T-cell (primary cell): ENCODE data around the gene UGT1A7. TPM values are rescaled to one million over a fixed set of nuclear protein-coding genes. Genes with fewer than 3 reads are reported as not detected.
"Not testable (repeated sequence)": the region's sequence is repeated elsewhere in the genome, so short reads cannot be mapped to it uniquely, and the experiment has no call there.

Experiments used
- ATAC-seq, 4 experiments: fragments of 200-7000 bp in 3 of 4; fragments of 150-1000 bp in 1 of 4; cut with Tn5 transposase; replicated peaks in 1 of 4; 1 replicate in 3 of 4; 2 replicates in 1 of 4; pipeline ENCODE4 v1.10.0; 2021; ENCODE audit warnings: moderate library complexity in 3 of 4, mild to moderate bottlenecking in 2 of 4, moderate number of reproducible peaks in 1 of 4
- CTCF ChIA-PET, 2 donors: fragments of 300-600 bp; sonication (Branson Sonifier 250); formaldehyde crosslinking; loops; one replicate each; lab custom pipeline; 2022; ENCODE audit warnings: antibody characterized with exemption in 2 of 2; lab: Charles Lee
- POLR2A ChIA-PET, 2 donors: fragments of 300-600 bp; sonication (Branson Sonifier 250); formaldehyde crosslinking; loops; one replicate each; lab custom pipeline; 2022; ENCODE audit warnings: antibody characterized with exemption in 2 of 2; lab: Charles Lee
- DNase-seq, 35 experiments: peaks; one replicate each; pipeline versions ENCODE4 v3.0.0 to v3.0.0-alpha.2; 2013 to 2023
- H3K27ac ChIP-seq: one replicate; pipeline ENCODE4 v1.5.1; 2013; ENCODE audit warnings: low read length
- H3K27me3 ChIP-seq, 2 experiments: replicated peaks in 1 of 2; 1 replicate in 1 of 2; 2 replicates in 1 of 2; pipeline versions ENCODE4 v1.6.1 to v1.7.0; 2013; ENCODE audit warnings: low read length in 1 of 2, mixed read lengths in 1 of 2; ENCODE audit not compliant: control insufficient read depth in 2 of 2, insufficient read depth in 2 of 2; ENCODE audit errors: extremely low read depth in 1 of 2
- H3K36me3 ChIP-seq, 2 donors: 1 replicate in 1 of 2; 2 replicates in 1 of 2; pipeline versions ENCODE4 v1.6.1 to v1.7.0; 2013; ENCODE audit warnings: low read length in 1 of 2; ENCODE audit not compliant: control insufficient read depth in 2 of 2, insufficient read depth in 1 of 2; ENCODE audit errors: extremely low read depth in 1 of 2
- H3K4me1 ChIP-seq, 2 experiments: 1 replicate in 1 of 2; 2 replicates in 1 of 2; pipeline versions ENCODE4 v1.6.1 to v1.7.0; 2013; ENCODE audit warnings: low read length in 2 of 2, mixed read lengths in 1 of 2; ENCODE audit not compliant: insufficient read depth in 2 of 2, control insufficient read depth in 1 of 2; ENCODE audit errors: extremely low read depth in 1 of 2
- H3K4me3 ChIP-seq, 2 donors: 1 replicate in 1 of 2; 2 replicates in 1 of 2; pipeline versions ENCODE4 v1.5.1 to v1.7.0; 2013; ENCODE audit warnings: mild to moderate bottlenecking in 2 of 2, low read length in 1 of 2, moderate library complexity in 1 of 2; ENCODE audit not compliant: control insufficient read depth in 1 of 2; ENCODE audit errors: extremely low read depth in 1 of 2
- H3K9me3 ChIP-seq: 2 replicates; pipeline ENCODE4 v1.7.0; 2013
- H3K27ac Mint-ChIP-seq, 2 donors: one replicate each; pipeline ENCODE4 v1.8.0; 2020 to 2021; ENCODE audit warnings: mild to moderate bottlenecking in 2 of 2, mixed read lengths in 2 of 2
- H3K27me3 Mint-ChIP-seq, 2 donors: one replicate each; pipeline ENCODE4 v1.8.0; 2021 to 2022; ENCODE audit warnings: mixed read lengths in 2 of 2
- H3K36me3 Mint-ChIP-seq: one replicate; pipeline ENCODE4 v1.8.0; 2021; ENCODE audit warnings: mixed read lengths
- H3K4me1 Mint-ChIP-seq, 3 donors: one replicate each; pipeline ENCODE4 v1.8.0; 2020 to 2022; ENCODE audit warnings: mixed read lengths in 3 of 3, mild to moderate bottlenecking in 1 of 3
- H3K4me3 Mint-ChIP-seq, 3 donors: one replicate each; pipeline ENCODE4 v1.8.0; 2020 to 2022; ENCODE audit warnings: mild to moderate bottlenecking in 3 of 3, mixed read lengths in 3 of 3, moderate library complexity in 3 of 3
- H3K9me3 Mint-ChIP-seq, 3 donors: one replicate each; pipeline ENCODE4 v1.8.0; 2020 to 2022; ENCODE audit warnings: mixed read lengths in 3 of 3
- WGBS: methylation state at CpG from one replicate; pipeline ENCODE4 v1.1.5; 2013; ENCODE audit warnings: missing lambda C conversion rate; ENCODE audit not compliant: insufficient coverage; 5-methylcytosine and 5-hydroxymethylcytosine counted together
- total RNA-seq, 35 experiments: library from RNA in 6 of 35; stranded (reverse) in 6 of 35; fragments of 120-200 nt in 1 of 35; gene quantifications; one replicate each; pipeline versions ENCODE4 v1.2.1 to v1.2.4 and lab custom pipeline; 2013 to 2026

The UGT1A7 gene
- total RNA-seq (under 1 TPM in 1 of 5 donors, not detected in 4; 0.10 TPM), total RNA-seq (lab: John Stamatoyannopoulos, UW) (0 reads per million in 29 experiments)
- total RNA-seq (2013): not detected

DNA sequence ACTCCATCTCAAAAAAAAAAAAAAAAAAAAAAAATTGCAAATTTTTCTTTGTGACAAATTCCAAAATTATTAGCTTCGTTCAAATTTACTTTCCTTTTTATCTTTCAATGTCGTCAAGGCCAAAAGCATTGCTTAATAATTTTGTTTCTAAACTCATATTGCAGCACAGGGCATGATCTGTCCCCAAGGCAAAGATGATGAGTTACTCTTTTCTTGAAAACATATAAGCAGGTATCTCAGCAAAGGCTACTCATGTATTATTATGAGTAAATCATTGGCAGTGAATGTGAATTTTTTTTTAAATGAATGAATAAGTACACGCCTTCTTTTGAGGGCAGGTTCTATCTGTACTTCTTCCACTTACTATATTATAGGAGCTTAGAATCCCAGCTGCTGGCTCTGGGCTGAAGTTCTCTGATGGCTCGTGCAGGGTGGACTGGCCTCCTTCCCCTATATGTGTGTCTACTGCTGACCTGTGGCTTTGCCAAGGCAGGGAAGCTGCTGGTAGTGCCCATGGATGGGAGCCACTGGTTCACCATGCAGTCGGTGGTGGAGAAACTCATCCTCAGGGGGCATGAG, at the start of gene UGT1A7:
Gene UGT1A7, plus strand, starts transcription at position 381 of the 579 bp plus-strand sequence. Its CDS starts 37 bp downstream, at position 418.
- peaks cover 0 to 2% of the 10 kb centered on the region in 2 experiments for H3K27me3 ChIP-seq
- H3K9me3 Mint-ChIP-seq: no peaks in the 10 kb centered on the region
- no peaks in the 10 kb centered on the region for H3K36me3 ChIP-seq
- no peaks in the 10 kb centered on the region for H3K4me1 ChIP-seq
- ATAC-seq: no peak
- no peak within 1 kb of the TSS for H3K4me3 ChIP-seq
- no peak within 1 kb of the TSS for H3K27ac Mint-ChIP-seq
- CTCF ChIA-PET: interaction anchor here in 1 of 2 donors (0.6 kb wide), 1 partner anchor 33 kb away, joined by 5 read pairs; no protein-coding TSS in a partner anchor
- H3K4me1 Mint-ChIP-seq: no peaks in the 10 kb centered on the region
- POLR2A ChIA-PET: interaction anchor here in 1 of 2 donors (0.6 kb wide), 1 partner anchor 456 kb away, joined by 4 read pairs; no protein-coding TSS in a partner anchor
- DNase-seq: no peak
- no peak within 1 kb of the TSS for H3K4me3 Mint-ChIP-seq
- no peak within 1 kb of the TSS for H3K27ac ChIP-seq
- no CpG with 5 or more reads among the region's 5 CpGs for WGBS
- H3K36me3 Mint-ChIP-seq: no peaks in the 10 kb centered on the region
- H3K9me3 ChIP-seq: no peaks in the 10 kb centered on the region
- H3K27me3 Mint-ChIP-seq: peaks cover 12 to 24% of the 10 kb centered on the region in 2 donors

DNA sequence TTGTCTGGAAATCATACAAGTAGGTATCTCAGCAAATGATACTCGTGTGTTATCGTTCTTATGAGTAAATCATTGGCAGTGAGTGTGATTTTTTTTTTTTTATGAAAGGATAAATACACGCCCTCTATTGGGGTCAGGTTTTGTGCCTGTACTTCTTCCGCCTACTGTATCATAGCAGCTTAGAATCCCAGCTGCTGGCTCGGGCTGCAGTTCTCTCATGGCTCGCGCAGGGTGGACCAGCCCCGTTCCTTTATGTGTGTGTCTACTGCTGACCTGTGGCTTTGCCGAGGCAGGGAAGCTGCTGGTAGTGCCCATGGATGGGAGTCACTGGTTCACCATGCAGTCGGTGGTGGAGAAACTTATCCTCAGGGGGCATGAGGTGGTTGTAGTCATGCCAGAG, 45.4 kb upstream of the UGT1A7 start, which contains the start of gene UGT1A10:
Gene UGT1A10, plus strand, starts transcription at position 143 of the 400 bp plus-strand sequence. Its CDS starts 75 bp downstream, at position 218.
- peaks cover 8 to 13% (median 9%) of the 10 kb centered on the region in 3 donors for H3K4me1 Mint-ChIP-seq
- H3K27me3 ChIP-seq, ATAC-seq, H3K4me3 Mint-ChIP-seq, H3K36me3 ChIP-seq, H3K36me3 Mint-ChIP-seq, CTCF ChIA-PET, POLR2A ChIA-PET, H3K4me1 ChIP-seq, H3K9me3 ChIP-seq, H3K4me3 ChIP-seq, H3K27ac ChIP-seq, DNase-seq, H3K27ac Mint-ChIP-seq, H3K9me3 Mint-ChIP-seq: not testable (repeated sequence)
- 86% methylated on average over 3 of the region's 10 CpGs for WGBS
- peaks cover 49 to 51% of the 10 kb centered on the region in 2 donors for H3K27me3 Mint-ChIP-seq

DNA sequence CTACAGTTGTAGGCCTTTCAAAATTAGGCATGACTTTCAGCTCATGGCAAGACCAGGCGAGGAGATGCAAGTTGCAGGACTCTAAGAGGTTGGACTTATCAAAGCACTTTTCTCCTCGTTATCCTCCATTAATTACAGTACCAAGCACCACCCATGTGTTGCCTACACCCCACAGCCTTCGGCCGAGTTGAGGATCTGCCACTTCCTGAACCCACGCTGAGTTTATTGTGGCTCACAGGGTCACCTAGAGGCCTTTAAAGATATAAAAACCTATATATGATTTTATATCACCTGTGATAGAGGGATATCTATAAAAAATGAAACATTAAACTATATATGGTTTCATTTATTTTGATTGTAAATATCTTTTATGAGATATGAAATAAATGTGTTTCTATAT, 42.9 kb upstream of the UGT1A7 start:
- Mint-ChIP-seq H3K4me3 (no peak overlapping the region), H3K9me3 (peaks cover 0 to 8% (median 4%) of the 10 kb centered on the region in 3 donors)

DNA sequence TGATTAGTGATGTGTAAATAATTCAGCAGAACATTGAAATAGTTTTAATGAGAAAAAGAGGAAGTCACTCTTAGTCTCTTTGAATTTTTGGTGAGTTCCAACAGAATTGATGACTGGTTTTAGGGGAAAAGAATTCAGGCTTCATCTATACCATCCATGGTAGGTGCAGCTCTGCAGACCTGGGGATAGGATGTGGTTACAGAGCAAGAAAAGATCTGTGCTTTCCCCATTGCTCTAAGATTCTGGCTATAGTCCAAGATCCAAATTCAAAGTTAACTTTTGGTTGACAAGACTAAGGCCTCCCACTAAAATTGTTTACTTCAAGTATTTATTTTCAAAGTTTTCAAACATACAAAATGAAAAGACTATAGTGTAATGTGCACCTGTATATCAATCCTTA, 41.8 kb upstream of the UGT1A7 start:
- Histone ChIP-seq H3K4me1 (no peaks in the 10 kb centered on the region), H3K27ac (no peak overlapping the region), H3K27me3 (peaks cover 2 to 14% of the 10 kb centered on the region in 2 experiments), H3K9me3 (no peaks in the 10 kb centered on the region), H3K36me3 (no peaks in the 10 kb centered on the region), H3K4me3 (no peak overlapping the region)
- H3K4me1 Mint-ChIP-seq: peaks cover 8 to 13% (median 9%) of the 10 kb centered on the region in 3 donors
- H3K4me3 Mint-ChIP-seq: no peak overlapping the region
- peaks cover 21 to 25% of the 10 kb centered on the region in 2 donors for H3K27me3 Mint-ChIP-seq
- CTCF ChIA-PET: no interaction called here
- DNase-seq (peak in 1 of 35 experiments; percentile 18), ATAC-seq (peak in 1 of 4 experiments; percentile 62)
- no peaks in the 10 kb centered on the region for H3K36me3 Mint-ChIP-seq
- POLR2A ChIA-PET: interaction anchor here in 1 of 2 donors (0.5 kb wide), 1 partner anchor 22 kb away, joined by 3 read pairs; no protein-coding TSS in a partner anchor
- H3K9me3 Mint-ChIP-seq: peaks cover 0 to 8% (median 4%) of the 10 kb centered on the region in 3 donors
- H3K27ac Mint-ChIP-seq: no peak overlapping the region

More for the DNA sequence above, 42.9 kb upstream of the UGT1A7 start:
- DNase-seq (no peak), ATAC-seq (no peak)
- Mint-ChIP-seq H3K27ac (no peak overlapping the region), H3K27me3 (peaks cover 29% of the 10 kb centered on the region in 2 donors), H3K4me1 (peaks cover 8 to 13% (median 9%) of the 10 kb centered on the region in 3 donors), H3K36me3 (no peaks in the 10 kb centered on the region)
- Histone ChIP-seq H3K27ac (no peak overlapping the region), H3K4me3 (no peak overlapping the region), H3K9me3 (no peaks in the 10 kb centered on the region), H3K4me1 (no peaks in the 10 kb centered on the region), H3K36me3 (no peaks in the 10 kb centered on the region), H3K27me3 (peaks cover 2 to 11% of the 10 kb centered on the region in 2 experiments)
- 80% methylated on average over 1 of the region's 5 CpGs for WGBS
- CTCF ChIA-PET: no interaction called here
- POLR2A ChIA-PET: no interaction called here

DNA sequence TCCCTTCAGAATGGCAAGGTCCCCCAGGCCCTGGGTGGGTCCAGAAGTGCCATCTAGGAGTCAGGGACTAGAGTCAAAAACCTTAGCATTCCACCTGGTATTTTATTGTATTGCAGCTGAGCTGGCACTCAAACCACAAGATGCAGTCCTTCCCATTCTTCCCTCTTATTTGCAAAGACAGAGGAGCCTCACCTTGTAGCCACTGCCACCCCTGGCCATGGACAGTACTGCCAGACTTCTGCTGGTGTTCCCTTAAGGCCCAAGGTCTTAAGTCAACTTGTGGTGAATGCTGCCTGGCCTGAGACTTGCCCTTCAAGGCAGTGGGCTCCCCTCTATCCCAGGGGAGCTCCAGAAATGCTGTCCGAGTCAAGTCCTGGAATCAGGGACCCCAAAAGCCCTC, 38.6 kb upstream of the UGT1A7 start:
- Mint-ChIP-seq H3K27me3 (peaks cover 9 to 13% of the 10 kb centered on the region in 2 donors), H3K36me3 (peaks cover 5% of the 10 kb centered on the region), H3K4me3 (no peak overlapping the region), H3K9me3 (peaks cover 10 to 22% (median 12%) of the 10 kb centered on the region in 3 donors), H3K4me1 (peaks cover 8 to 13% (median 9%) of the 10 kb centered on the region in 3 donors), H3K27ac (no peak overlapping the region)
- Histone ChIP-seq H3K27ac (no peak overlapping the region), H3K27me3 (peaks cover 0 to 21% of the 10 kb centered on the region in 2 experiments), H3K4me1 (no peaks in the 10 kb centered on the region), H3K9me3 (no peaks in the 10 kb centered on the region), H3K36me3 (no peaks in the 10 kb centered on the region), H3K4me3 (no peak overlapping the region)
- DNase-seq (no peak), ATAC-seq (no peak)
- ChIA-PET CTCF (no interaction called here), POLR2A (no interaction called here)
- 100% methylated on average over 1 of the region's 1 CpG for WGBS

DNA sequence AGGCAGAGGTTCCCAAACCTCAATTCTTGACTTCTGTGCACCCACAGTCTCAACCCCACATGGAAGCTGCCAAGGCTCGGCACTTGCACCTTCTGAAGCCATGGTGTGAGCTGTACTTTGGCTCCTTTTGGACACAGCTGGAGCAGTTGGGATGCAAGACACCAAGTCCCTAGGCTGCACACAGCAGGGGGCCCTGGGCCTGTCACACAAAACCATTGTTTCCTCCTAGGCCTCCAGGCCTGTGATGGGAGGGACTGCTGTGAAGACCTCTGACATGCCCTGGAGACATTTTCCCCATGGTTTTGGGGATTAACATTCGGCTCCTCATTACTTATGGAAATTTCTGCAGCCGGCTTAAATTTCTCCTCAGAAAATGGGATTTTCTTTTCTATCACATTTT, 35.7 kb upstream of the UGT1A7 start:
- Mint-ChIP-seq H3K9me3 (peaks cover 10 to 22% (median 12%) of the 10 kb centered on the region in 3 donors), H3K27me3 (peaks cover 10 to 13% of the 10 kb centered on the region in 2 donors)
- H3K4me1 Mint-ChIP-seq, CTCF ChIA-PET, H3K4me3 Mint-ChIP-seq, H3K27ac ChIP-seq, POLR2A ChIA-PET, H3K36me3 Mint-ChIP-seq, DNase-seq, H3K27ac Mint-ChIP-seq, H3K36me3 ChIP-seq, ATAC-seq, H3K9me3 ChIP-seq, H3K4me3 ChIP-seq, H3K4me1 ChIP-seq: not testable (repeated sequence)
- WGBS: 85% methylated on average over 3 of the region's 3 CpGs
- peaks cover 0 to 22% of the 10 kb centered on the region in 2 experiments for H3K27me3 ChIP-seq
